D721Med (cell line): Measurements from ENCODE around the gene PNPLA1.
"Not testable (repeated sequence)": the region's sequence is repeated elsewhere in the genome, so short reads cannot be mapped to it uniquely, and the experiment has no call there.

Source experiments
- DNase-seq: peaks from one replicate; pipeline ENCODE4 v3.0.0; 2011; ENCODE audit warnings: low spot score; ENCODE audit not compliant: insufficient read length
- FAIRE-seq: peaks from 2 replicates; lab custom pipeline; 2011; peaks lifted over from hg19 to GRCh38; lab: Jason Lieb, UNC
- CTCF ChIP-seq: IDR thresholded peaks from 2 replicates; pipeline ENCODE4 v1.5.1; 2012; ENCODE audit warnings: mild to moderate bottlenecking, control low read depth; ENCODE audit not compliant: insufficient read depth; ENCODE audit errors: missing control alignments

PNPLA1 gene

GRCh38 chr6:36334832-36335459, 65.1 kb downstream of the PNPLA1 start:
- TF ChIP-seq CTCF = no peak
- FAIRE-seq = no peak

GRCh38 chr6:36335465-36336207, 65.8 kb downstream of the PNPLA1 start:
- TF ChIP-seq CTCF = no peak
- DNase-seq (no peak), FAIRE-seq (no peak)

More at GRCh38 chr6:36334832-36335459, 65.1 kb downstream of the PNPLA1 start:
- DNase-seq = no peak

DNA sequence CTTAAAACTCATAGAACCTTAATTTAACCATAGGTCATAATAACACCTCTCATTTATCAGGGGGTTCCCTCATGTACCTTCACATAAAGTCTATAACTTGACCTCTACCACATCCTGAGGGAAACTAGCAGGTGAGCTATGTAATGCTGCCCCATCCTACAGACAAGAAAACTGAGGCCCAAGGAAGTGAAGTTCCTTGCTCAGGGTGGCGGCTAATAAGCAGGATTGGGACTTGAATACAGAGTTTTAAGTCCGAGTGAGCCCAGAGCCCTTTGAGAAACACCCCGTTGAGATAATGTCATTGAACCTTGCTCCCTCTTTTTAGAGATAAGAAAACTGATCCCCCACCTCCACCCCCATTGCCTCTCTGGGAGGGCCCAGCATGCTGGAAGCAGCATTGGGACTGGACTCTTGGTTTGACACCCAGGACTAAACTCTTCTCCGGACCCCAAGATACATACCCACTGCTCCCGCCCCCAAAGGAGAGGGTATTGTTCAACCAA, 66.4 kb downstream of the PNPLA1 start:
- DNase-seq = no peak
- FAIRE-seq = no peak
- TF ChIP-seq CTCF = no peak

DNA sequence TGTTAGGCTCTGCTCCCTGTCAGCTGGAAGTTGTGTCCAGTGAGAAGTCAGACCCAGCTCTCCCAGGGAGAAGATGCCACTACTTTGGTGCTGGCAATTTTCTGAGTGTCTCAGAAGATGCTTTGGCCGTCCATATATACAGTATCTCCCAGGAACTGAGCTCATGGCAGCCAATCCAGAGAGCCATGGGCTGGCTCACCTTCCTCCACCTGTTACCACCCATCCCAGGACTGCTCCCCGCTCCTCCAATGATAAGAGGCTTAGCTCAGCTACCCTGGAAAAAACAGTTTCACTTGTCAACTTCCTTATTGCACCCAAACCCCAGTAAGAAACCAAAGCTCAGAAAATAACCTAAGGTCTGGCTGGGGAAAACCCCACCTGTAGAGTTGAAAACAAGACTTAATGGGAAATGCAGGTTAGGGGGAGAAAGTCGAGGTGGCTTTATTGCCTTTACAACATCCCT, 67.0 kb downstream of the PNPLA1 start, which contains the start of gene BNIP5:
BNIP5 (minus strand) TSS at position 110 of the 463 bp plus-strand sequence. CDS start 6,198 bp downstream, outside the sequence.
- no peak for FAIRE-seq
- DNase-seq = no peak
- no peak for TF ChIP-seq CTCF

- no peak for FAIRE-seq
- no peak for DNase-seq
- TF ChIP-seq CTCF = no peak
Observed at GRCh38 chr6:36337814-36338213, 68.0 kb downstream of the PNPLA1 start.

DNA sequence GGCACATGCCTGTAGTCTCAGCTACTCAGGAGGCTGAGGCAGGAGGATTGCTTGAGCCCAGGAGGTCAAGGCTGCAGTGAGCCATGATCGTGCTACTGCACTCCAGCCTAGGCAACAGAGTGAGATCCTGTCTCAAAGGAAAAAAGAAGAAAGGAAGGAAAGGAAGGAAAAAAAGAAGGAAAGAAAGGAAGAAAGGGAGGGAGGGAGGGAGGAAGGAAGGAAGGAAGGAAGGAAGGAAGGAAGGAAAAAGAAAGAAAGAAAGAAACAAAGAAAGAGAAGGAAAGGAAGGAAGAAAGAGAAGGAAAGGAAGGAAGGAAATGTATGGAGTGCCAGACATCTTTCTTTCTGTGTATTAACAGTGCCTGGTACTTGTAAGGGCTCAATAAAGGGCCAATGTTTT, 68.4 kb downstream of the PNPLA1 start:
- not testable (repeated sequence) for FAIRE-seq

DNA sequence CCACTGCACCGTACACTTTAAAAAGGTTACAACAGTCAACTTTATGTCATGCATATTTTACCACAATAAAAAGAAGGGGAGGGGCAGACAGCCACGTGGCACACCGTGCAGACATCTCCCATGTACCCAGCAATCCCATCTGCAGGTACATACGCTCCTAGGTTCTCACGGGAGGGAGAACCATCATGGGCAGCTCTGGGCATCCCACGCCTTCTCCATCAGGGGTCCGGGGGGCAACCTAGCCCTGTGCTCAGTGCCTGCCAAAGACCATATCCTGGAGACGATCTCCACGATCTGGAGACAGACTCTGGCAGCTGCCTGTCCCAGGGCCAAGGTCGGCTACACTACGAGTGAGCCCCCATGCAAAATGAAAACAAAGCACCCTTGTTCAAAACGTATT, 69.3 kb downstream of the PNPLA1 start:
- DNase-seq (no peak), FAIRE-seq (no peak)
- TF ChIP-seq CTCF = no peak

More for the DNA sequence above, 68.4 kb downstream of the PNPLA1 start:
- not testable (repeated sequence) for DNase-seq
